SHP77 (cell line): Measurements from ENCODE around the gene TFG.

Experiments
- DNase-seq, 2 experiments: peaks; one replicate each; lab custom pipeline; 2025; lab: John Stamatoyannopoulos, UW

The TFG gene

GRCh38 chr3:100754563-100755334, 45.5 kb downstream of the TFG start:
- DNase-seq, result no peak

GRCh38 chr3:100756441-100756840, 47.1 kb downstream of the TFG start:
- DNase-seq, result no peak

GRCh38 chr3:100759159-100759558, 49.9 kb downstream of the TFG start:
- no peak for DNase-seq

GRCh38 chr3:100759950-100760349, 50.7 kb downstream of the TFG start:
- no peak for DNase-seq

GRCh38 chr3:100760377-100760776, 51.1 kb downstream of the TFG start:
- no peak for DNase-seq

GRCh38 chr3:100761211-100761942, 52.1 kb downstream of the TFG start:
- peak in 1 of 2 experiments; percentile 29 for DNase-seq

- no peak for DNase-seq
These were observed 52.7 kb downstream of the TFG start for GRCh38 chr3:100761951-100762350.

GRCh38 chr3:100765437-100765975, 56.2 kb downstream of the TFG start:
- DNase-seq, result no peak

- no peak for DNase-seq
These were observed 56.8 kb downstream of the TFG start for GRCh38 chr3:100766069-100766468.

GRCh38 chr3:100769693-100770092, 60.4 kb downstream of the TFG start:
- DNase-seq, result no peak

GRCh38 chr3:100775226-100775625, 65.9 kb downstream of the TFG start:
- no peak for DNase-seq

GRCh38 chr3:100775669-100776068, 66.4 kb downstream of the TFG start:
- no peak for DNase-seq

GRCh38 chr3:100776097-100776729, 66.9 kb downstream of the TFG start:
- no peak for DNase-seq

- no peak for DNase-seq
These were observed 67.5 kb downstream of the TFG start for GRCh38 chr3:100776746-100777145.

- DNase-seq, result no peak
These were observed 68.0 kb downstream of the TFG start for GRCh38 chr3:100777271-100777670.

- no peak for DNase-seq
These were observed 70.2 kb downstream of the TFG start for GRCh38 chr3:100779480-100779879.

GRCh38 chr3:100780071-100780622, 70.9 kb downstream of the TFG start:
- no peak for DNase-seq

- DNase-seq, result no peak
These were observed 72.0 kb downstream of the TFG start for GRCh38 chr3:100781301-100781700.

GRCh38 chr3:100782348-100782747, 73.1 kb downstream of the TFG start:
- DNase-seq, result no peak

- DNase-seq, result no peak
These were observed 73.6 kb downstream of the TFG start for GRCh38 chr3:100782906-100783305.

- no peak for DNase-seq
These were observed 74.3 kb downstream of the TFG start for GRCh38 chr3:100783619-100784018.

GRCh38 chr3:100789579-100789978, 80.3 kb downstream of the TFG start:
- no peak for DNase-seq
